T47D (cell line): ENCODE results near the gene NMNAT2.
A peak's percentile ranks its signal among the peaks of the same experiment; 100 is the strongest.

Experiments
- DNase-seq, 2 experiments: peaks; one replicate each; pipeline versions ENCODE4 v3.0.0 to v3.0.0-alpha.2; 2011 to 2012; ENCODE audit warnings: low read depth in 1 of 2, low spot score in 1 of 2
- JUND ChIP-seq: IDR thresholded peaks from 2 replicates; pipeline ENCODE4 v1.6.1; 2012; ENCODE audit warnings: low read depth
- in situ Hi-C: cut with HindIII; loops from 2 replicates; pipeline ENCODE4 v1.10.0; 2016; ENCODE audit warnings: low sequenced_read_pairs, low pct_unique_long_range_greater_than_20kb

Gene NMNAT2

GRCh38 chr1:183238071-183238470, 180.1 kb downstream of the NMNAT2 start:
- in situ Hi-C loops, result no loop called here
- TF ChIP-seq JUND, result no peak
- no peak for DNase-seq

GRCh38 chr1:183237046-183237445, 181.1 kb downstream of the NMNAT2 start:
- DNase-seq, result no peak
- in situ Hi-C loops, result no loop called here
- TF ChIP-seq JUND, result no peak

GRCh38 chr1:183236158-183236725, 181.9 kb downstream of the NMNAT2 start:
- DNase-seq, result no peak
- TF ChIP-seq JUND, result no peak
- in situ Hi-C loops, result no loop called here

- no peak for DNase-seq
- in situ Hi-C loops, result no loop called here
- TF ChIP-seq JUND, result no peak
These were observed 182.7 kb downstream of the NMNAT2 start for GRCh38 chr1:183235503-183235902.

GRCh38 chr1:183234660-183235476, 183.3 kb downstream of the NMNAT2 start:
- no peak for TF ChIP-seq JUND
- in situ Hi-C loops, result no loop called here
- peak; percentile 43 to 75 for DNase-seq

GRCh38 chr1:183233113-183233512, 185.1 kb downstream of the NMNAT2 start:
- in situ Hi-C loops, result no loop called here
- TF ChIP-seq JUND, result no peak

GRCh38 chr1:183231545-183231944, 186.6 kb downstream of the NMNAT2 start:
- no peak for TF ChIP-seq JUND
- in situ Hi-C loops, result no loop called here
- DNase-seq, result no peak

More at GRCh38 chr1:183233113-183233512, 185.1 kb downstream of the NMNAT2 start:
- no peak for DNase-seq

DNA sequence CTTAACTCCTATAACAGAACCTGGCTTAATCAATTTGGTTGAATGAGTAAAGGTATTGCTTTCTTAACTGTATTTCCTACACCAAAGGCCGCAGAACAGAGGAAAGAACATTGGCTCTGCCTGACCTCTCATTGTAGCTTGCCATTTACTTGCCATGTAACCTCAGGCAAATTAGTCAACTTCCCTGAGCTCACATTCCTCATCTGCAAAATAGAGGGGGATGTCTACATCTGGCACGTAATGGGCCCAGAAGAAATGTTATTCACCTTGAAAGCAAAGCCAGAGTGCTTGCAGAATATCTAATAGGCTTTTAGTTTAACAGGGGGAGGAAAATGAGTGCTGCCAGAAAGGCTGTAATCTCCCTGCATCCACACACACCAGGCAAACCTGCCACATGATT, 187.8 kb downstream of the NMNAT2 start:
- no peak for TF ChIP-seq JUND
- DNase-seq, result no peak
- in situ Hi-C loops, result no loop called here

GRCh38 chr1:183228347-183229220, 189.6 kb downstream of the NMNAT2 start:
- in situ Hi-C loops, result no loop called here
- no peak for DNase-seq
- no peak for TF ChIP-seq JUND

- TF ChIP-seq JUND, result no peak
- in situ Hi-C loops, result no loop called here
- peak in 1 of 2 experiments; percentile 68 for DNase-seq
These were observed 190.5 kb downstream of the NMNAT2 start for GRCh38 chr1:183227422-183228346.

GRCh38 chr1:183226963-183227362, 191.2 kb downstream of the NMNAT2 start:
- no peak for TF ChIP-seq JUND
- no peak for DNase-seq
- in situ Hi-C loops, result no loop called here

GRCh38 chr1:183226361-183226760, 191.8 kb downstream of the NMNAT2 start:
- in situ Hi-C loops, result no loop called here
- no peak for DNase-seq
- no peak for TF ChIP-seq JUND
